D721Med (cell line): ENCODE measurements around the gene TUBB4A.
"Not testable (repeated sequence)": the region's sequence is repeated elsewhere in the genome, so short reads cannot be mapped to it uniquely, and the experiment has no call there.

Source experiments
- DNase-seq: peaks from one replicate; pipeline ENCODE4 v3.0.0; 2011; ENCODE audit warnings: low spot score; ENCODE audit not compliant: insufficient read length
- FAIRE-seq: peaks from 2 replicates; lab custom pipeline; 2011; peaks lifted over from hg19 to GRCh38; lab: Jason Lieb, UNC
- CTCF ChIP-seq: IDR thresholded peaks from 2 replicates; pipeline ENCODE4 v1.5.1; 2012; ENCODE audit warnings: mild to moderate bottlenecking, control low read depth; ENCODE audit not compliant: insufficient read depth; ENCODE audit errors: missing control alignments

TUBB4A gene

GRCh38 chr19:6514926-6515544 lies 12.9 kb upstream of the TUBB4A start:
- DNase-seq (no peak), FAIRE-seq (no peak)
- TF ChIP-seq CTCF: no peak

GRCh38 chr19:6514089-6514488 lies 12.0 kb upstream of the TUBB4A start:
- FAIRE-seq (no peak), DNase-seq (no peak)
- no peak for TF ChIP-seq CTCF

DNA sequence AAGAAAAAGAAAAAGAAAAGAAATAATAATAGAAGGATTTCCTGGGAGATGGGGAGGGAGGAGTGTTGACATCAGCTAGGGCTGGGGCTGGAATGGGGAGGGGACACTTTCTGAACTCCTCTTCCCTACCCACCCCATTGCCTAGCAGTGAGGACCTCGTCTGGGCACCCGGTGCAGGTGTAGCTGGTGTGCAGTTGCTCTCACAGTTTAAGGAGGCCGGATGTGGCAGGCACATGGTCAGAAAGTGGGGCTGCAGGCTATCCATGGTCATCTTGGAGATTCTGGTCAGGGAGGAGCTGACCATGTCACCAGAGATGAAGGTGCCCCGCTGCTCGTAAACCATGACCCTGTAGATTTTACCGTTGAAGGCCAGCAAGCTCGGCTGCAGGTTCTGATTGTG lies 8.5 kb upstream of the TUBB4A start:
- FAIRE-seq: no peak
- DNase-seq: no peak
- no peak for TF ChIP-seq CTCF

- FAIRE-seq: no peak
- TF ChIP-seq CTCF: no peak
- DNase-seq: no peak
Observed at GRCh38 chr19:6509118-6509971, 7.2 kb upstream of the TUBB4A start.

DNA sequence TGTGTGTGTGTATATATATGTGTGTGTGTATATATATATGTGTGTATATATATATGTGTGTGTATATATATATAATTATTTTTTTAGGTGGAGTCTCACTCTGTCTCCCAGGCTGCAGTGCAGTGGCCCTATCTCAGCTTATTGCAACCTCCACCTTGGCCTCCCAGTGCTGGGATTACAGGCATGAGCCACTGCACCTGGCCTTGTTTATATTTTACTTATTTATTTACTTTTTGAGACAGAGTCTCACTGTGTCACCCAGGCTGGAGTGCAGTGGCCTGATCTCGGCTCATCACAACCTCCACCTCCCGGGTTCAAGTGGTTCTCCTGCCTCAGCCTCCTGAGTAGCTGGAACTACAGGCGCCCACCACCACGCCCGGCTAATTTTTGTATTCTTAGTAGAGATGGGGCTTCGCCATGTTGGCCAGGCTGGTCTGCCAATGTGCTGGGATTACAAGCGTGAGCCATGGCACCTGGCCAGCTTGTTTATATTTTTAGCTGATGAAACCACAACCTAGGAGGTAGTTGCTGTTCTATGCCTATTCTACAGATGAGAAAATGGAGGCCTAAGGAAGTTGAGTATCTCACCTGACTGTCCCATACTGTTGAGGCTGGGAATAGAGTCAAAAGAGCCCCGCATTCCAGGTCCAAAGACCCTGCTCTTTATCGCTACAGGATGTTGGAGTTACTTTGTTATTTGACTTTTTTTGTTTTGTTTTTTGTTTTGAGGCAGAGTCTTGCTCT lies 6.1 kb upstream of the TUBB4A start:
- FAIRE-seq, DNase-seq: not testable (repeated sequence)

- FAIRE-seq (no peak), DNase-seq (no peak)
- no peak for TF ChIP-seq CTCF
Observed at GRCh38 chr19:6503407-6504201, 1.5 kb upstream of the TUBB4A start.
